Fibroblast of skin of scalp (primary cell): ENCODE results near the gene EHD1.
"Not testable (repeated sequence)": the region's sequence is repeated elsewhere in the genome, so short reads cannot be mapped to it uniquely, and the experiment has no call there.

Source experiments
- DNase-seq: peaks from one replicate; pipeline ENCODE4 v3.0.0-alpha.2; 2013

EHD1 gene

DNA sequence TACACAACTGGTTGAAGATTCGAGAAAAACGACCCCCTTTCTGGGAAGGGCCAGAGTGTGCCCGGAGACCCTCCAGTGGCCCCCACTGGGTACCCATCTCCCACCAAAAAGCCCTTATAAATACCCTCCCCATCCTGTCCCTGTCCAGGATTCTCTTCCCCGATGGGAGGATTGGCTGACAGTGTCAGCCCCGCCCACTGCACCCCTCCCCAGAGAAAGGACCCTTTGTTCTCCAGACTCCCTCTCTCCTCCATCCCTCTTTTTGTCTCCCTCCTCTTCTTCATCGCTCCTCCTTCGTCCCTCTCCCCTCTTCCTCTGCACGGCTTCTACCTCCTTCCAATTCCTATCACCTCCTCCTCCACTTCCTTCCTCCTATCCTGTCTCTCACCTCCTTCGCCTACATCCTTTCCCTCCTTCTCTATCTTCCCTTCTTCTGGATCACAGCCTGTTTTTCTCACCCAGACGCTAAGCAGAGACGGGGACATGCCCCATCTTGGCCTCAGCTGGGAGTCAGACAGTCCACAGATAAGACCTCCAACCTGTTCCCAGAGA, 54.8 kb downstream of the EHD1 start:
- DNase-seq = no peak

DNA sequence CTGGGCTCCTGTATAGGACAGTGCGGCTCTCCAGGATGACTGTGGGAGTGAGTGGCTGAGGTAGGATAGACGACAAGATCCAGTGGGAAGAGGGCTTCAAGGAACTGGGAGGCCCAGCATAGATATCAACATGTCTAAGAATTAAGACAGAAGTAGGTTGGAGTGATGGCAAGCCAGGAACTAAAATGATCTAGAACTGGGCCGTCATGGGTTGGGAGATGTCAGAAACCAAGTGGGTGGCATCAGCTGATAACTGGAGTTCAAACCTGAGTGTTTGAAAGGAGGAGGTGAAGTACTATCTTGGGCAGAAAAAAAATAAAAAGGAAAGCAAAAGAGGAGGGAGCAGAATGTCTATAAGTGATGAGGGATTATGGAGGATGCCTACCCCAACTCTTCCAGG, 60.9 kb downstream of the EHD1 start:
- DNase-seq = no peak

DNA sequence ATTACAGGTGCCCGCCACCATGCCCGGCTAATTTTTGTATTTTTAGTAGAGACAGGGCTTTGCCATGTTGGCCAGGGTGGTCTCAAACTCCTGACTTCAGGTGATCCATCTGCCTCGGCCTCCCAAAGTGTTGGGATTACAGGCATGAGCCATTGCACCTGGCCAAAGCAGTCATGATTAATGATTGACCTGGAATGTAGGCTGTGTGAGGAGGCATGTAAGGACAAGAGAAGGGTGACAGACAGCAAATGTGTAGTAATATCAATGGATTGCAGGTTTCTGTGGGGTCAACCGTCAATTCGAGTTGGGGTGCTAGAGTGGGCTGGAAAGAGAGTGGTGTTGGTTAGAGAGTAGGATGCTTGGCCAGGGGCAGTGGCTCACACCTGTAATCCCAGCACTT, 63.0 kb downstream of the EHD1 start:
- not testable (repeated sequence) for DNase-seq

DNA sequence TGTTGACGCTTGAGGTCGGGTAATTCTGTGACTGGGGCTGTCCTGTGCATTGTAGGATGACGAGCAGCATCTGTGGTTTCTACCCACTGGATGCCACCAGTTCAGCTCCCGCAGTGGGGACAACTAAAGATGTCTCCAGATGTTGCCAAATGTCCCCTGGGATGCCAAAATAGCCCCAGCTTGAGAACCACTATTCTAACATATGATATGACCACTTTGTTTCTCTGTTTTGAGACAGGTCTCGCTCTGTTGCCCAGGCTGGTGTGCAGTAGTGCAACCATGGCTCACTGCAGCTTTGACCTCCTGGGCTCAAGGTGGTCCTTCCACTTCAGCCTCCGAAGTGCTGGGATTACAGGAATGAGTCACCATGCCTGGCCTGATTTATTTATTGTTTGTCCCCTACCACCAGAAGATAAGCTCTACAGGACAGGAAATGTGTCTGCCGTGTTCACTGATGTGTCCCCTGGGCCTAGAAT, 63.7 kb downstream of the EHD1 start:
- DNase-seq = no peak

DNA sequence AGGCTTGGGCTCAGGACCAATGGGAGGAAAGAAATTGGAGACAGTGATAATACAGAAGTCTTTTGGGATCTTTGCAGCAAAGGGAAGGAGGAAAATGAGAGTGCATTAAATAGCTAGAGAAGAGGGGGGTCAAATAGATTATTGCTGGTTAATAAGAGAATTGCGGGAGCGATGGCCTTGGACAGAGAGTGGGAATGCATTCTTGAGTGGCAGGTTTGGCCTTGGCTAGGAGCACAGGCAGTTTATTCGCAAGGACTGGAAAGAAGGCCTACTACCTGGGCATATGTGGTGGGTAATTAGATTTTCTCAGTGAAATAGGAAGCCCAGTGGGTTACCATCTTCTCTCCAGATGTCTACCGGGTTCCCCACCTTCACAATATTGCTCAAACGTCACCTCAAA, 64.6 kb downstream of the EHD1 start:
- DNase-seq = no peak

DNA sequence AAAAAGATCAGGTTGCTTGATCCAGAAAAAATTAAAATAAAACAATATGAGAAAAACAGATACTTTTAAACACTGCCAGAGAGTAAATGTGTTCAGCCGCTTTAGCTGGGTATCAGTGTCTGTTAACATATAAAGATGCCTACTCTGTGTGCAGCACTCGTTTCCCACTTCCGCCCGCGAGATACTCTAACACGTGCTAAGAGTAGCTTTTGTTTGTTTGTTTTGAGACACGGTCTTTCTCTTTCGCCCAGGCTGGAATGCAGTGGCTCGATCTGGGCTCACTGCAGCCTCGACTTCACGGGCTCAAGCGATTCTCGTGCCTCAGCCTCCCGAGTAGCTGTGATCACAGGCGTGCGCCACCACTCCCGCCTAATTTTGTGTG, 67.5 kb downstream of the EHD1 start:
- DNase-seq = no peak

DNA sequence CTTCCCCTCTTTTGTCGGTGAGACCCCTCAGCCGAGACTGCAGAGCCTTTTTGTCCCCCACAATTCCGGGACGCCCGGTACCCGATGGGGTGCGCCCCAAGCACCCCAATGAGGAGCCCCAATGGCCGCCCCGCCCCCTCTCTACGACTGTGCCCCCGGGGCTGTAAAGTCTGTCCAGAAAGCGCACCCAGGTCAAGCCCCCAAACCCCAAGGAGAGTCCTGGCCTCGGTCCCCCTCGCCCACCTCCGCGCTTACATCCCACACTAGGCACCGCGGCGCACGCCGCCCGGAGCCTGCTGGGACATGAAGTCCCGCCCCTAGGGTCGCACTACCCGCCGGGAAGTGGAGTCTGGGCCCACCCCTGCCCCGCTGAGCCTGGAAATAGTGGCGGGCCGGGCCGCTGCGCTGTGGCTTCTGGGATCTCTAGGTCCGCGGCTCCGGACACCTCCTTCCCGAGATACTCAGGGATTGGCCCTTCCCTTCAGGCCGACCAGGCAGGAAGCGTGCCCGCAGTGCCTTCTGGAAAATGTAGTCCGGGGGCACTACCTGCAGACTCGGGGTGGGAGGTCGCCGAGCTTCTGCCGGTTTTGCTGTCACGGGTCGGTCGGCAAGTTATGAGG, 68.0 kb downstream of the EHD1 start, which contains the start of gene MEN1:
TSS of gene MEN1 (minus strand) at position 281 of the 620 bp plus-strand sequence. CDS start 442 bp downstream, outside the sequence.
- DNase-seq = peak; percentile 96

DNA sequence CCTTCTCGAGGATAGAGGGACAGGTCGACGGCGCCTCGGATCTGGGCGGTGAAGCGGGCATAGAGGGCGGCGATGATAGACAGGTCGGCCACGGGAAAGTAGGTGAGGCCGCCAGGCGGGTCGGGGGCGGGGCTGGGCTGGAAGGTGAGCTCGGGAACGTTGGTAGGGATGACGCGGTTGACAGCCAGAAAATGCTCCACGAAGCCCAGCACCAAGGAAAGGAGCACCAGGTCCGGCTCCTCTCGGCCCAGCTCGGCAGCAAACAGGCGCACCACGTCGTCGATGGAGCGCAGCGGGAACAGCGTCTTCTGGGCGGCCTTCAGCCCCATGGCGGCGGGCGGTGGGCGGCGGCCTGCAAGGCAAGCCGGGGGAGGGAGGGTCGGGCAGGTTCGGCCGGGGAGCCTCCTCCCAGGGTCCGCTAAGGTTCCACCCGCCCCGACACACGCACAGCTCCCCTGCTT, 68.6 kb downstream of the EHD1 start:
- no peak for DNase-seq

DNA sequence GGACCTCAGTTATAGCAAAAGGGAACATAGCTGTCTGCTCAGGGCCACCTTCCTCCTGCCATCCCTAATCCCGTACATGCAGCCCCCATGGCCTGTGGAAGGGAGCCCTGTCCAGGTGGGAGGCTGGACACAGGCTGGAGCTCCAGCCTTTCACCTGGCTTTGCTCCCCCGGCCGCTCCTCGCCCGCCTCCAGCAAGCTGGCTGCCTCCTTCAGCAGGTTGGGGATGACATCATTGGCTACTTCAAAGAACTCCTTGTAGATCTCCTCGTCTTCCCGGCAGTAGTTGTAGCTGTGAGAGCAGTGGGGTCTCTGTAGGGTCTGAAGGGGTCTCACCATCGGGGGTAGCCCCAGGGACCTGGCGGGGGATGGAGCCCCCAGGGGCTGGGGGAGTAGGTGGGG, 72.9 kb downstream of the EHD1 start:
- DNase-seq = no peak

DNA sequence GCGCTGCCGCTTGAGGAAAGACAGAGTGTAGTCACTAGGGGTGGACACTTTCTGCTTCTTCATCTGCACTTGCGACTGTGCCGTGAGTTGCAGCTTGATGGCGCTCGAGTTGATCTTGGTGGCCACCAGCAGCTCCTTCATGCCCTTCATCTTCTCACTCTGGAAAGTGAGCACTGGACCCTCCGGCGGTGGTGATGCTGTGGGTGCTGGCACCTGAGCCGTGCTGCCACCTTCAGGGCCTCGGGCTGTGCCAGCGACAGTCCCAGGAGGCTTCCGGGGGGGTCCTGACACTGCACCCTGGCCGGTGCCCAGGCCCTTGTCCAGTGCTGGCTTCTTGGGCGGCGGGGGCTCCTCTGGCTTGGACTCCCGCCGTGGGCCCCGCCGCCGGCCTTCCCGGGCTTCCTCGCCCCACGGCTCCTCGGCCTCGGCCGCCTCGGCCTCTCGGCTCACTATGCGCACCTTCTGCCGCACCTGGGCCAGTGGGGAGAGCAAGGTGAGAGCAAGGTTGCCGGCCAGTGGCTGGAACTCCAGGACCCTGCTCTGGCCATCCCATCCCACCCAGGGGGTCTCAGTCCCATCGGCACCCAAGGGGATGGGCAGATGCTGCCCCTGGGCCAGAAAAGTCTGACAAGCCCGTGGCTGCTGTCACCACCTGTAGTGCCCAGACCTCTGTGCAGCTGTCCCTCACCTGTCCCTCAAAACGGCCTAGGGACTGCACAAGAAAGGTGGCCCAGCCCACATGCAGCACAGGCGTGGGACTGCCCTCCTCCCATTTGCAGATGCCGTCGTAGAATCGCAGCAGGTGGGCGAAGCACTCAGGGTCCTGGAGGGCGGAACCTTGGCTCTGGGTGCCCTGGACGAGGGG, 73.8 kb downstream of the EHD1 start:
- DNase-seq = no peak

DNA sequence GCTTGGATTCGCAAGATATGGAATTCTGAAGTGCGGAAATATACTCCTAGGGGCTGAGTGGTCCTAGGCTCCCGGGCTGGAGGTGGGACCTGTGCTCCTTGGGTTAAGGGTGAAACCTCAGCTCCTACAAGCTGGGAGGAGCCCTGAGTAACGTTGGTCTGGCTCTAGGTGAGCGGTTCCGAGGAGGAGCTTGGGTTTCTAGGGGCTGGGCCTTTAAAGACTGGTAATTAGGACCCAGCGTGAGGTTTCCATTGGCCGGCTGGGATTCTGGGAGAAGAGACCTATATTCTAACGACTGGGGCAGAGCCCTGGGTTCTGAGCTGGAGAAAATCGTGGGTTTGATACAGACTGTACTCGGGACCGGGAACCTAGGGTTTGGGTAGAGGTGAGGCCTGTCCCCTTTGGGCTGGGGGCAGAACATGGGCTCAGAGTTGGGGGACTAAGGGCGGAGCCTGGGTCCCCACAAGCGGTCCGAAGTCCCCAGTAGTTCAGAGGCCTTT, 74.5 kb downstream of the EHD1 start:
- DNase-seq = no peak

DNA sequence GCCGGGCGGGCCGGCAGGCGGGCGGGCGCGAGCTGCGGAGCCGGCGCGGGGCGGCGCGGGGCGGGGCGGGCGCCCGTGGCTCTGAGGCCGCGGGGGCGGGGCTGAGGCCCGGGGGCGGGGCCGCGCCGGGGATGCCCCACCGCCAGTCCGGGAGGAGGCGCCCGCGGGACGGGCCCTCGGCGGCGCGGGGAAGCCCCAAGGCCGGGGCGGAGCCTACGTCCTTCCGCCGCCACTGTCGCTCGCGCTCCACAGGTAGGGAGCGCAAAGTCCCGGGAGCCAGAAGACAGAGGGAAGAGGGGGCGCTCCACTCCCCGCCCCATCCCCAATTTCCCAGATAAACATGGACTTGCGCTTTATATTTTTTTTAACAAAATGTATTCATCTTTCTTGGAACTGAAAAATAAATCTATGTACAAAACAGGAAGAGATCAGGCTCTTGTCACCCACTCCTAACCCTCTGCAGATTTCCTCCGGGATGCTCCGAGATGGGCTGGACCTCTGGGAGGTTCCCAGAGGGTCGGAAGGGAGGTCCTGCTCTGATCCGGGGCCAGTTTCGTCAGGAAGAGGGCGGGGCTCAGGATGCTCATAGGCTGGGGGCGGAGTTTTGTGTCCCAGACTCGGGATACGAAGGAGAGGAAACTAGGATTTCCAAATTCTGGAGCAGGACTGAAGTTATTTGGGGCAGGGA, 75.1 kb downstream of the EHD1 start, which contains the start of gene MAP4K2:
TSS of gene MAP4K2 (minus strand) at position 57 of the 688 bp plus-strand sequence. CDS start 65 bp downstream, outside the sequence.
- DNase-seq = peak; percentile 86

DNA sequence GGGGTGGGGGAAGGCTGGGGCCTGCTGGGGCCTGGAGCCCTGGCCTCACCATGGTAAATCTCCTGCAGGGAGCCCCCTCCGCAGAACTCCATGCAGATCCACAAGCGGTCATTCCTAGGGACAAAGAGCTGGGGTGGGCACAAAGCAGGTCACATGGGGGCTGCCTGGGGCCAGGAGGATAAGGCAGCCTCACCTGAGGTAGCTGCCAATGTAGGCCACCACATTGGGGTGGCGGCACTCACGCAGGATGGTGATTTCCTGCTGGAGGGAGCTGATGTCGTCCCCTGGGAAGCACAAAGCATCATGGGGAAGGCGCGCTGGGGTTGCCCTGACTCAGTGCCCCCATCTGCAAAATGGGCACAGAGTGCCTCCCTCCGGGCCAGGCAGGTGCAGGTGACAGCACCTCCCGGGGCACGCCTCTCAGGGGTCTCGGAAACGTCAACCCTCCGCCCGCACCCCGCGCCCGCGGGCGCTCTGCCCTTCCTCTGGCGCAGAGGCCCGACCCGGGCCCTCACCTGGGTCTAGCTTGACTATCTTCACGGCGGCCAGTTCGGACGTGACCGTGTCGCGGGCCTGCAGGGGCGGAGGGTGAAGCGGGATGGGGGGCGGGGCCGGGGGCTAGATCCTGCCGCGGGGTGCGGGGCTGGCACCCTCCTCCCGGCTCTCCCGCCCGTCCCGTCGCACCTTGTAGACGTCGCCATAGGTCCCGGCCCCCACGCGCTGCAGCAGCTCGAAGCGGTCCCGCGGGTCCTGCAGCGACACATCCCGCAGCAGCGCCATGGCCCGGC, 75.9 kb downstream of the EHD1 start:
- no peak for DNase-seq
